Measurements from ENCODE around the gene CAMTA1. TPM values are rescaled to one million over a fixed set of nuclear protein-coding genes. Genes with fewer than 3 reads are reported as not detected.
"Not testable (repeated sequence)": the region's sequence is repeated elsewhere in the genome, so short reads cannot be mapped to it uniquely, and the experiment has no call there.

Gene CAMTA1
- total RNA-seq, 2 experiments from 2014 or later, result 43.9 to 73.3 TPM

DNA sequence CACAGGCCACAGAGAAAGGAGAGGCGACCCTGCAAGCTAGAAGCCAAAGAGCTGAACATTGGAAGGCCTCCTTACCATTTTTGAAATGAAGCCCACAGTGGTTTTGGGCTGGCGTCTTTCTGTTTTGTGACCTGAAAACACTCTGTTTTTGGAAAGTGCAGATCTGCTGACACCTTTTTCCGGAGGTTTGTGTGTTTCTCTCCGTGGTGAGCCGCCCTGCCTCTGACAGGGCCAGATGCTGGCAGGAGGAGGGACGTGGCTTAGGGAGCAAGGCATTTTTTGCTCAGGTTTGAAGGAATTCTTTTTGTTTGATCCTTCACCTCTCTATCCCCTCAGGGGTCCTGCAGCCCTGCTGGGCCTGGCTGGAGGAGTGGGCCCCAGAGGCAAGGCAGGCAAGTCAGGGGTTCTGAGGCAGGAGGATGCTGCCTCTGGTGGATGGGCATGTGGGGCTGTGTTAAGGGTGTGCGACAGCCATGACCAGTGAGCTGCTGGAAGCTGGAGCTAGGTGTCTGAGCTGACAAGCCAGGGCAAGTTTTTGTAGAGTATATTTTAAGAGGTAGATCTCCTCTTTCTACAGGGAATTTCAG, 133.8 kb downstream of the CAMTA1 start:
- H3K9me2 ChIP-seq (ENCODE audit: insufficient read depth, low read length), result no peaks in the 10 kb centered on the region
- BruUV-seq (replicated peaks), result no TSS peak
- TF ChIP-seq, protein P1, sequence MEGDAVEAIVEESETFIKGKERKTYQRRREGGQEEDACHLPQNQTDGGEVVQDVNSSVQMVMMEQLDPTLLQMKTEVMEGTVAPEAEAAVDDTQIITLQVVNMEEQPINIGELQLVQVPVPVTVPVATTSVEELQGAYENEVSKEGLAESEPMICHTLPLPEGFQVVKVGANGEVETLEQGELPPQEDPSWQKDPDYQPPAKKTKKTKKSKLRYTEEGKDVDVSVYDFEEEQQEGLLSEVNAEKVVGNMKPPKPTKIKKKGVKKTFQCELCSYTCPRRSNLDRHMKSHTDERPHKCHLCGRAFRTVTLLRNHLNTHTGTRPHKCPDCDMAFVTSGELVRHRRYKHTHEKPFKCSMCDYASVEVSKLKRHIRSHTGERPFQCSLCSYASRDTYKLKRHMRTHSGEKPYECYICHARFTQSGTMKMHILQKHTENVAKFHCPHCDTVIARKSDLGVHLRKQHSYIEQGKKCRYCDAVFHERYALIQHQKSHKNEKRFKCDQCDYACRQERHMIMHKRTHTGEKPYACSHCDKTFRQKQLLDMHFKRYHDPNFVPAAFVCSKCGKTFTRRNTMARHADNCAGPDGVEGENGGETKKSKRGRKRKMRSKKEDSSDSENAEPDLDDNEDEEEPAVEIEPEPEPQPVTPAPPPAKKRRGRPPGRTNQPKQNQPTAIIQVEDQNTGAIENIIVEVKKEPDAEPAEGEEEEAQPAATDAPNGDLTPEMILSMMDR (conservative IDR thresholded peaks at IDR 0.05; ENCODE audit: low read length), result no peak
- TF ChIP-seq EZH2phosphoT487 (IDR thresholded peaks at IDR 0.05; ENCODE audit: borderline replicate concordance, low read depth, low read length), result no peak
- H3K27ac ChIP-seq (ENCODE audit: low read depth, low read length, poor library complexity, severe bottlenecking), result no peak overlapping the region
- no peaks in the 10 kb centered on the region for H3K79me2 ChIP-seq (ENCODE audit: insufficient read depth, low read depth, low read length)
- H3K4me3 ChIP-seq (ENCODE audit: low read depth, low read length, poor library complexity, severe bottlenecking), result no peak overlapping the region
- H3K9me3 ChIP-seq (ENCODE audit: low read length), result no peaks in the 10 kb centered on the region
- no peaks in the 10 kb centered on the region for H3K4me1 ChIP-seq (ENCODE audit: insufficient read depth, low read length, poor library complexity, severe bottlenecking)
- H3K4me2 ChIP-seq (ENCODE audit: low read length), result no peak overlapping the region
- no peak overlapping the region for H2AFZ ChIP-seq (ENCODE audit: low read length)
- DNase-seq (ENCODE audit: low spot score), result no peak
- H3K36me3 ChIP-seq (ENCODE audit: insufficient read depth, low read length), result no peaks in the 10 kb centered on the region
- ChIA-PET CTCF (ENCODE audit: unreplicated experiment) (no interaction called here), POLR2A (no interaction called here)
- intact Hi-C loops (cut with micrococcal nuclease; ENCODE audit: unreplicated experiment), result no loop called here
- no peaks in the 10 kb centered on the region for H4K20me1 ChIP-seq (ENCODE audit: insufficient read depth, low read length)

DNA sequence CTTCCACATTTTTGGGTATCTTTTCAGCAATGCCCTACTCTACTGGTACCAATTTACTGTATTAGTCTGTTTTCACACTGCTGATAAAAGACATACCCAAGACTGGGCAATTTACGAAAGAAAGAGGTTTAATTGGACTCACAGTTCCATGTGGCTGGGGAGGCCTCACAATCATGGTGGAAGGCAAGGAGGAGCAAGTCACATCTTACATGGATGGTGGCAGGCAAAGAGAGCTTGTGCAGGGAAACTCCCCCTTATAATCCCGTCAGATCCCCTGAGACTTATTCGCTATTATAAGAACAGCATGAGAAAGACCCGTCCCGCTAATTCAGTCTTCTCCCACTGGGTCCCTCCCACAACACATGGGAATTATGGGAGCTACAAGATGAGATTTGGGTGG, 136.3 kb downstream of the CAMTA1 start:
- H3K9me2 ChIP-seq (ENCODE audit: insufficient read depth, low read length); H3K36me3 ChIP-seq (ENCODE audit: insufficient read depth, low read length); DNase-seq (ENCODE audit: low spot score); H3K4me1 ChIP-seq (ENCODE audit: insufficient read depth, low read length, poor library complexity, severe bottlenecking); H4K20me1 ChIP-seq (ENCODE audit: insufficient read depth, low read length); H3K9me3 ChIP-seq (ENCODE audit: low read length); CTCF ChIA-PET (ENCODE audit: unreplicated experiment); intact Hi-C loops (cut with micrococcal nuclease; ENCODE audit: unreplicated experiment); H3K4me2 ChIP-seq (ENCODE audit: low read length); POLR2A ChIA-PET; H3K4me3 ChIP-seq (ENCODE audit: low read depth, low read length, poor library complexity, severe bottlenecking); H3K27ac ChIP-seq (ENCODE audit: low read depth, low read length, poor library complexity, severe bottlenecking); BruUV-seq (replicated peaks); H3K79me2 ChIP-seq (ENCODE audit: insufficient read depth, low read depth, low read length); H2AFZ ChIP-seq (ENCODE audit: low read length): not testable (repeated sequence)

DNA sequence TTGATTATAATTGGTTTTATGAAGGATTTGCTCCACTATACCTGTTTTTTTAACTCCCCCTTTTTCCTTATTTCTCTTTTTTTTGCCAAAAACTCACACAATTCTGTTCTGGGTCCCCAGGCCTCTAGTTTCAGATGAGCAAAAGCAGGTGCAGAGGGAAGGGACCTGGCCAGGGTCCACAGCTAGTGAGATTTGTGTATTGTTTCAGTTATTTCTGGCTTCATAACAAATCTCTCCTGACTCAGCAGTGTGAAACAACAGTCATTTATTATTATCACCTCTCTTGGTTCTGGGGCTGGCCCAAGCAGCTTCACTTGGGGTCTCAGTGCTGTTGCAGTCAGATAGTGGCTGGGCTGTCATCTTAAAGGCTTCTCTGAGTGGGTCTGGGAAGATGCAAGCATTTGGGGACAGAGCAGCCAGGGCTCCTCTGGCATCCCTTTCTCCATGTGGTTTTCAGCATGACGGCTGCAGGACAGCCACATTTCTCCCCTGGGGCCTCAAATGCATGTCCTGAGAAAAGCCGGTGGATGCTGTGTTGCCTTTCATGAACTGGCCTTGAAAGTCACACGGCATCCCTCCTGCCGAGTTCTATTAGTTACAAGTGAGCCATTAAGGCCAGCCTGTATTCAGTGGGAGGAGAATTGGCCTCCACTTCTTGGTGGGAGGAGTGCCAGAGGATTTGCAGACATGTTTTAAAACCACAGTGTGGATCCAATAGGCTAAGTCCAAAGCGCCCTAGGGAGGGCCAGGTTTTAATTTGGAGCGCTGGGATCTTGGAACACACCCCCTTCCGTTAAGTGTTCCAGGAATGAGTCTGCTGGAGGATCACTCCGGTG, 137.1 kb downstream of the CAMTA1 start:
- no peaks in the 10 kb centered on the region for H3K9me3 ChIP-seq (ENCODE audit: low read length)
- intact Hi-C loops (cut with micrococcal nuclease; ENCODE audit: unreplicated experiment), result no loop called here
- TF ChIP-seq, protein P1 (conservative IDR thresholded peaks at IDR 0.05; ENCODE audit: low read length), result no peak
- TF ChIP-seq EZH2phosphoT487 (IDR thresholded peaks at IDR 0.05; ENCODE audit: borderline replicate concordance, low read depth, low read length), result no peak
- BruUV-seq (replicated peaks), result no TSS peak
- POLR2A ChIA-PET, result no interaction called here
- no peak overlapping the region for H3K27ac ChIP-seq (ENCODE audit: low read depth, low read length, poor library complexity, severe bottlenecking)
- H3K36me3 ChIP-seq (ENCODE audit: insufficient read depth, low read length), result no peaks in the 10 kb centered on the region
- no peaks in the 10 kb centered on the region for H4K20me1 ChIP-seq (ENCODE audit: insufficient read depth, low read length)
- H3K79me2 ChIP-seq (ENCODE audit: insufficient read depth, low read depth, low read length), result no peaks in the 10 kb centered on the region
- no peaks in the 10 kb centered on the region for H3K4me1 ChIP-seq (ENCODE audit: insufficient read depth, low read length, poor library complexity, severe bottlenecking)
- H3K4me3 ChIP-seq (ENCODE audit: low read depth, low read length, poor library complexity, severe bottlenecking), result no peak overlapping the region
- no peak overlapping the region for H2AFZ ChIP-seq (ENCODE audit: low read length)
- DNase-seq (ENCODE audit: low spot score), result no peak
- CTCF ChIA-PET (ENCODE audit: unreplicated experiment), result no interaction called here
- no peaks in the 10 kb centered on the region for H3K9me2 ChIP-seq (ENCODE audit: insufficient read depth, low read length)
- no peak overlapping the region for H3K4me2 ChIP-seq (ENCODE audit: low read length)
